ENCODE data around the gene RBM4. TPM values are rescaled to one million over a fixed set of nuclear protein-coding genes. Genes with fewer than 3 reads are reported as not detected.

The RBM4 gene
- total and polyA plus RNA-seq, 2 experiments from 2014 or later, result 146 to 147 TPM

DNA sequence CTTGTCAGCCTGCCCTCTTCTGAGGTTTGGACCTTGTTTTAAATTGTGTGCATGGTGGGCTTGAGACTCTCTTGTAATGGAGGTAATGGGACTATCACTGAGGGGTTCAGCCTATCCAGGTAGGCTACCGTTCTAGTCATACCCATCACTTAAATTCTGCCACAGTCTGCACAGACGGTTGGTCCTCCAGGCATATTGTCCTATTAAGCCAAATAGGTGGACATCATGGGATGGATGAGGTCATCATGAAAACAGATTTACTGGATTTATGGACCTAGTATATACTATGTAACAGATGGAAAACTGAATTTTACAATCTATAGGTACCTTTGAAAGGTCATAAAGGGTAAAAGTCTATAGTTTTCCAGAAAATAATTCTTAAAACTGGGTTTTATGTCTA, 9.1 kb upstream of the RBM4 start:
- no peak overlapping the region for H3K27ac ChIP-seq (ENCODE audit: low read depth)
- H3K4me3 ChIP-seq, result no peak overlapping the region
- Mint-ChIP-seq H3K27ac (no peak overlapping the region), H3K4me3 (no peak overlapping the region), H3K27me3 (ENCODE audit: insufficient read depth, low read depth, poor library complexity) (peaks cover 9% of the 10 kb centered on the region), H3K4me1 (no peaks in the 10 kb centered on the region), H3K9me3 (no peaks in the 10 kb centered on the region), H3K36me3 (ENCODE audit: low read depth) (peaks cover 86% of the 10 kb centered on the region)
- DNase-seq (ENCODE audit: low spot score), result no peak
- peaks cover 56% of the 10 kb centered on the region for H3K36me3 ChIP-seq (ENCODE audit: insufficient read depth)
- ATAC-seq, result no peak
- H3F3A ChIP-seq (replicated peaks; ENCODE audit: low read depth), result peaks cover 33% of the 10 kb centered on the region
- no peak overlapping the region for H3K4me2 ChIP-seq
- no peaks in the 10 kb centered on the region for H3K27me3 ChIP-seq (ENCODE audit: insufficient read depth)
- peaks cover 100% of the 10 kb centered on the region for H3K79me2 ChIP-seq (replicated peaks; ENCODE audit: insufficient read depth)
- H3K4me1 ChIP-seq (ENCODE audit: insufficient read depth), result no peaks in the 10 kb centered on the region
- no peak overlapping the region for H2AFZ ChIP-seq
- peaks cover 76% of the 10 kb centered on the region for H4K20me1 ChIP-seq (replicated peaks; ENCODE audit: insufficient read depth)
- no peaks in the 10 kb centered on the region for H3K9me2 ChIP-seq (ENCODE audit: insufficient read depth)
- TF ChIP-seq POLR2AphosphoS5 (IDR thresholded peaks at IDR 0.05; ENCODE audit: low read depth) (no peak), ZNF331 (CRISPR knock-in tag; IDR thresholded peaks at IDR 0.05; ENCODE audit: low read depth) (no peak), CREB1 (CRISPR knock-in tag; IDR thresholded peaks at IDR 0.05; ENCODE audit: low read depth) (no peak), ZNF114 (CRISPR knock-in tag; IDR thresholded peaks at IDR 0.05) (no peak), REST (IDR thresholded peaks at IDR 0.05; ENCODE audit: unreplicated experiment) (no peak), NANOG (IDR thresholded peaks at IDR 0.05; ENCODE audit: borderline replicate concordance) (no peak), EZH2 (IDR thresholded peaks at IDR 0.05; ENCODE audit: low read depth, unreplicated experiment) (no peak), JUNB (IDR thresholded peaks at IDR 0.05; ENCODE audit: unreplicated experiment) (no peak), EZH2phosphoT487 (IDR thresholded peaks at IDR 0.05; ENCODE audit: unreplicated experiment) (no peak), STAT1 (IDR thresholded peaks at IDR 0.05; ENCODE audit: unreplicated experiment) (no peak)
- TF ChIP-seq, protein P1, sequence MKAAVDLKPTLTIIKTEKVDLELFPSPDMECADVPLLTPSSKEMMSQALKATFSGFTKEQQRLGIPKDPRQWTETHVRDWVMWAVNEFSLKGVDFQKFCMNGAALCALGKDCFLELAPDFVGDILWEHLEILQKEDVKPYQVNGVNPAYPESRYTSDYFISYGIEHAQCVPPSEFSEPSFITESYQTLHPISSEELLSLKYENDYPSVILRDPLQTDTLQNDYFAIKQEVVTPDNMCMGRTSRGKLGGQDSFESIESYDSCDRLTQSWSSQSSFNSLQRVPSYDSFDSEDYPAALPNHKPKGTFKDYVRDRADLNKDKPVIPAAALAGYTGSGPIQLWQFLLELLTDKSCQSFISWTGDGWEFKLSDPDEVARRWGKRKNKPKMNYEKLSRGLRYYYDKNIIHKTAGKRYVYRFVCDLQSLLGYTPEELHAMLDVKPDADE (IDR thresholded peaks at IDR 0.05), result no peak
- TF ChIP-seq, protein P2, sequence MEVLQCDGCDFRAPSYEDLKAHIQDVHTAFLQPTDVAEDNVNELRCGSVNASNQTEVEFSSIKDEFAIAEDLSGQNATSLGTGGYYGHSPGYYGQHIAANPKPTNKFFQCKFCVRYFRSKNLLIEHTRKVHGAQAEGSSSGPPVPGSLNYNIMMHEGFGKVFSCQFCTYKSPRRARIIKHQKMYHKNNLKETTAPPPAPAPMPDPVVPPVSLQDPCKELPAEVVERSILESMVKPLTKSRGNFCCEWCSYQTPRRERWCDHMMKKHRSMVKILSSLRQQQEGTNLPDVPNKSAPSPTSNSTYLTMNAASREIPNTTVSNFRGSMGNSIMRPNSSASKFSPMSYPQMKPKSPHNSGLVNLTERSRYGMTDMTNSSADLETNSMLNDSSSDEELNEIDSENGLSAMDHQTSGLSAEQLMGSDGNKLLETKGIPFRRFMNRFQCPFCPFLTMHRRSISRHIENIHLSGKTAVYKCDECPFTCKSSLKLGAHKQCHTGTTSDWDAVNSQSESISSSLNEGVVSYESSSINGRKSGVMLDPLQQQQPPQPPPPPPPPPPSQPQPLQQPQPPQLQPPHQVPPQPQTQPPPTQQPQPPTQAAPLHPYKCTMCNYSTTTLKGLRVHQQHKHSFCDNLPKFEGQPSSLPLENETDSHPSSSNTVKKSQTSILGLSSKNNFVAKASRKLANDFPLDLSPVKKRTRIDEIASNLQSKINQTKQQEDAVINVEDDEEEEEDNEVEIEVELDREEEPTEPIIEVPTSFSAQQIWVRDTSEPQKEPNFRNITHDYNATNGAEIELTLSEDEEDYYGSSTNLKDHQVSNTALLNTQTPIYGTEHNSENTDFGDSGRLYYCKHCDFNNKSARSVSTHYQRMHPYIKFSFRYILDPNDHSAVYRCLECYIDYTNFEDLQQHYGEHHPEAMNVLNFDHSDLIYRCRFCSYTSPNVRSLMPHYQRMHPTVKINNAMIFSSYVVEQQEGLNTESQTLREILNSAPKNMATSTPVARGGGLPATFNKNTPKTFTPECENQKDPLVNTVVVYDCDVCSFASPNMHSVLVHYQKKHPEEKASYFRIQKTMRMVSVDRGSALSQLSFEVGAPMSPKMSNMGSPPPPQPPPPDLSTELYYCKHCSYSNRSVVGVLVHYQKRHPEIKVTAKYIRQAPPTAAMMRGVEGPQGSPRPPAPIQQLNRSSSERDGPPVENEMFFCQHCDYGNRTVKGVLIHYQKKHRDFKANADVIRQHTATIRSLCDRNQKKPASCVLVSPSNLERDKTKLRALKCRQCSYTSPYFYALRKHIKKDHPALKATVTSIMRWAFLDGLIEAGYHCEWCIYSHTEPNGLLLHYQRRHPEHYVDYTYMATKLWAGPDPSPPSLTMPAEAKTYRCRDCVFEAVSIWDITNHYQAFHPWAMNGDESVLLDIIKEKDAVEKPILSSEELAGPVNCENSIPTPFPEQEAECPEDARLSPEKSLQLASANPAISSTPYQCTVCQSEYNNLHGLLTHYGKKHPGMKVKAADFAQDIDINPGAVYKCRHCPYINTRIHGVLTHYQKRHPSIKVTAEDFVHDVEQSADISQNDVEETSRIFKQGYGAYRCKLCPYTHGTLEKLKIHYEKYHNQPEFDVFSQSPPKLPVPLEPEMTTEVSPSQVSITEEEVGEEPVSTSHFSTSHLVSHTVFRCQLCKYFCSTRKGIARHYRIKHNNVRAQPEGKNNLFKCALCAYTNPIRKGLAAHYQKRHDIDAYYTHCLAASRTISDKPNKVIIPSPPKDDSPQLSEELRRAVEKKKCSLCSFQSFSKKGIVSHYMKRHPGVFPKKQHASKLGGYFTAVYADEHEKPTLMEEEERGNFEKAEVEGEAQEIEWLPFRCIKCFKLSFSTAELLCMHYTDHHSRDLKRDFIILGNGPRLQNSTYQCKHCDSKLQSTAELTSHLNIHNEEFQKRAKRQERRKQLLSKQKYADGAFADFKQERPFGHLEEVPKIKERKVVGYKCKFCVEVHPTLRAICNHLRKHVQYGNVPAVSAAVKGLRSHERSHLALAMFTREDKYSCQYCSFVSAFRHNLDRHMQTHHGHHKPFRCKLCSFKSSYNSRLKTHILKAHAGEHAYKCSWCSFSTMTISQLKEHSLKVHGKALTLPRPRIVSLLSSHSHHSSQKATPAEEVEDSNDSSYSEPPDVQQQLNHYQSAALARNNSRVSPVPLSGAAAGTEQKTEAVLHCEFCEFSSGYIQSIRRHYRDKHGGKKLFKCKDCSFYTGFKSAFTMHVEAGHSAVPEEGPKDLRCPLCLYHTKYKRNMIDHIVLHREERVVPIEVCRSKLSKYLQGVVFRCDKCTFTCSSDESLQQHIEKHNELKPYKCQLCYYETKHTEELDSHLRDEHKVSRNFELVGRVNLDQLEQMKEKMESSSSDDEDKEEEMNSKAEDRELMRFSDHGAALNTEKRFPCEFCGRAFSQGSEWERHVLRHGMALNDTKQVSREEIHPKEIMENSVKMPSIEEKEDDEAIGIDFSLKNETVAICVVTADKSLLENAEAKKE (CRISPR knock-in tag; IDR thresholded peaks at IDR 0.05), result no peak
- TF ChIP-seq, protein P3, sequence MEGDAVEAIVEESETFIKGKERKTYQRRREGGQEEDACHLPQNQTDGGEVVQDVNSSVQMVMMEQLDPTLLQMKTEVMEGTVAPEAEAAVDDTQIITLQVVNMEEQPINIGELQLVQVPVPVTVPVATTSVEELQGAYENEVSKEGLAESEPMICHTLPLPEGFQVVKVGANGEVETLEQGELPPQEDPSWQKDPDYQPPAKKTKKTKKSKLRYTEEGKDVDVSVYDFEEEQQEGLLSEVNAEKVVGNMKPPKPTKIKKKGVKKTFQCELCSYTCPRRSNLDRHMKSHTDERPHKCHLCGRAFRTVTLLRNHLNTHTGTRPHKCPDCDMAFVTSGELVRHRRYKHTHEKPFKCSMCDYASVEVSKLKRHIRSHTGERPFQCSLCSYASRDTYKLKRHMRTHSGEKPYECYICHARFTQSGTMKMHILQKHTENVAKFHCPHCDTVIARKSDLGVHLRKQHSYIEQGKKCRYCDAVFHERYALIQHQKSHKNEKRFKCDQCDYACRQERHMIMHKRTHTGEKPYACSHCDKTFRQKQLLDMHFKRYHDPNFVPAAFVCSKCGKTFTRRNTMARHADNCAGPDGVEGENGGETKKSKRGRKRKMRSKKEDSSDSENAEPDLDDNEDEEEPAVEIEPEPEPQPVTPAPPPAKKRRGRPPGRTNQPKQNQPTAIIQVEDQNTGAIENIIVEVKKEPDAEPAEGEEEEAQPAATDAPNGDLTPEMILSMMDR (conservative IDR thresholded peaks at IDR 0.05; ENCODE audit: low read depth in 2 of 2), result no peak

Data from GM23338 (cell line).